ENCODE results near the gene VASN.

DNA sequence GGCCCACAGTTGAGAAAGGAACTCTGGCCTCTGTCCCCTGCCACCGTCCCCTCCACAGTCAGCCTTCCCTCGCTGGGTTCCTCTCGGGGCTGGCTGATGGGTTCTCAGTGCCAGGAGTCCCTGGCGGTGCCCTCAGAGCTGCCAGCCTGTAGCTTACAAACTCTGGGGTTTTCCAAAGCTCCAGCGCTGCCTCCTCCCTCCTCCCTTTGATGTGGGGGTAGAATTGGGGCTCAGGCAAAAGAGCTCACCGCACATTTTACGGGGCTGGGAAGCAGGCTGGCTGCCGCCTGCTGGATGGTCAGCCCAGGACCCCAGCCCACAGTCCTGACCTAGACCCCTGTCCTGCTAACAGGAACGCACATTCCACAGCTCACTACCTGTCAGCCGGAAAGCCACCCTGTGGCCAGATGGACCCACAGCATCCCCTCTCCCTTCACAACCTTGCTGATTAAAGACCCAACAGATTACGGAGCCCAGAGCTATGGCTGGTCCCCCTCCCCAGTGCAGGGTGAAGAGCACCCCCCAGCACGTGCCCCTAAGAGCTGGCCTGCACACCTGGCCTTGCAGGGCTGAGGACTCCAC is 6.0 kb downstream of the VASN start:
- TF ChIP-seq, protein P1, sequence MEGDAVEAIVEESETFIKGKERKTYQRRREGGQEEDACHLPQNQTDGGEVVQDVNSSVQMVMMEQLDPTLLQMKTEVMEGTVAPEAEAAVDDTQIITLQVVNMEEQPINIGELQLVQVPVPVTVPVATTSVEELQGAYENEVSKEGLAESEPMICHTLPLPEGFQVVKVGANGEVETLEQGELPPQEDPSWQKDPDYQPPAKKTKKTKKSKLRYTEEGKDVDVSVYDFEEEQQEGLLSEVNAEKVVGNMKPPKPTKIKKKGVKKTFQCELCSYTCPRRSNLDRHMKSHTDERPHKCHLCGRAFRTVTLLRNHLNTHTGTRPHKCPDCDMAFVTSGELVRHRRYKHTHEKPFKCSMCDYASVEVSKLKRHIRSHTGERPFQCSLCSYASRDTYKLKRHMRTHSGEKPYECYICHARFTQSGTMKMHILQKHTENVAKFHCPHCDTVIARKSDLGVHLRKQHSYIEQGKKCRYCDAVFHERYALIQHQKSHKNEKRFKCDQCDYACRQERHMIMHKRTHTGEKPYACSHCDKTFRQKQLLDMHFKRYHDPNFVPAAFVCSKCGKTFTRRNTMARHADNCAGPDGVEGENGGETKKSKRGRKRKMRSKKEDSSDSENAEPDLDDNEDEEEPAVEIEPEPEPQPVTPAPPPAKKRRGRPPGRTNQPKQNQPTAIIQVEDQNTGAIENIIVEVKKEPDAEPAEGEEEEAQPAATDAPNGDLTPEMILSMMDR (conservative IDR thresholded peaks at IDR 0.05; ENCODE audit: low read length) = no peak
- TF ChIP-seq EZH2phosphoT487 (IDR thresholded peaks at IDR 0.05; ENCODE audit: borderline replicate concordance, low read depth, low read length) = no peak
